Measurements from ENCODE around the gene SPPL2B. TPM values are rescaled to one million over a fixed set of nuclear protein-coding genes. Genes with fewer than 3 reads are reported as not detected.
A peak's percentile ranks its signal among the peaks of the same experiment; 100 is the strongest.

The SPPL2B gene
- polyA plus RNA-seq, 10 donors, result 18.7 to 52.0 (median 35.8) TPM

DNA sequence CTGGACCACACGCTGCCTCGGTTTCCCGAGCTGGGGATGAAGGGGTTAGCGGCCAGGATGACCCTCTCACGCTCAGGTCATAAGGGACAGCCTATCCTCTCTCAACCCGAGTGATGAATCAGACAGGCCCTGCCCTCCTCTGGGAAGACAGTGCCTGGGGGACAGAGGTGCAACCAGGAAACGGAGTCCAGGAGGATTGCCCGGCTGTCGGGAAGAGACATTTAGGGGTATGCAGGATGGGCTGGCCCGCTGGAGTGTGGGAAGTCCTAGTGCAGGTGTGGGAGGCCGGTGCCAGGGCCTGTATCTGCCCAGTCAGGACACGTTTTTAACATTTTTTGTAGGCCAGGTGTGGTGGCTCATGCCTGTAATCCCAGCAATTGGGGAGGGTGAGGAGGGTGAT, 8.4 kb upstream of the SPPL2B start:
- DNase-seq, result no peak

DNA sequence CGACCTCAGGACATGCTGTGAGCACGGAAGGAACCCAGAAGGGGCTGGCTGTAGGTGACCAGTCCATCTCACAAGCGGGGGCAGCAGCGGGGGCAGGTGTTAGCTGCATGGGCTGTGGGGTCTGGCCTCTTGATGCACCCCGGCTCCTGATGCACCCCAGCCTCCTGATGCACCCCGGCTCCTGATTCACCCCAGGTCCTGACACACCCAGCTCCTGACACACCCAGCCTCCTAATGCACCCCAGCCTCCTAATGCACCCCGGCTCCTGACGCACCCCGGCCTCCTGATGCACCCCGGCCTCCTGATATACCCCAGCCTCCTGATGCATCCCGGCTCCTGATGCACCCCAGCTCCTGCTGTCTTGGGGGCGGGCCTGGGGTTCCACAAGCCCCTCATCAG, 7.5 kb upstream of the SPPL2B start:
- DNase-seq, result no peak

DNA sequence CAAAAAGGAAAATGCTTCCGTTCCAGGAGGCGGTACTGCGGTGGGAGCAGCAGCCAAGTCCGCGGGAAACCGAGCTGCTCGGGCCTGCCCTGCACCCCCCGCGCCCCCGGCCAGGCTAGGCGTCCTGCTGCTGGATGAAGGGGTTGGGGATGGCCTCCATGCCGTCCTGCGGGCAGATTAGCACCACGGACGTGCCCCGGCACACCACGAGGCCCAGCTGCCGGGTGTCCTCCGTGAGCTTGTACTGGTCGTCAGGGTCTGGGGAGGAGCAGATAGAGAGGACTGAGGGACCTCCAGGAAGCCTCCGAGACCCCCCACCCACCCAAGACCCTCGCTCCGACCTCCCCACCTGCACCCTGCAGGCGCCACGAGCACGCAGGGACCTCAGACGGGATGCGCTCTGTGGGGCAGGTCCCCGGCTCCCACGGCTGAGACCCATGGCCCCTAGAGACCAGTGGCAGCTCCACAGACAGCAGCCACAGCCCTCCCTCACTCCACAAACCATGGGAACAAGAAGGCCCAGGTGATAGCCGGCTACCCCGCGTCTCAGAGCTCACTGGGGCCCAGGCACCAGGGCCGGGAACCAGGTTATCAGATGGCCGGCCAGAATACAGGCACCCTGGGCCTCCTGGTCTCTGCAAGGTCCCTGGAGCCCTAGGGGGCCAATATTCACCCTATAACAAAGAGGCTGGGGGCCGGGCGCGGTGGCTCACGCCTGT, 6.8 kb upstream of the SPPL2B start:
- no peak for DNase-seq

DNA sequence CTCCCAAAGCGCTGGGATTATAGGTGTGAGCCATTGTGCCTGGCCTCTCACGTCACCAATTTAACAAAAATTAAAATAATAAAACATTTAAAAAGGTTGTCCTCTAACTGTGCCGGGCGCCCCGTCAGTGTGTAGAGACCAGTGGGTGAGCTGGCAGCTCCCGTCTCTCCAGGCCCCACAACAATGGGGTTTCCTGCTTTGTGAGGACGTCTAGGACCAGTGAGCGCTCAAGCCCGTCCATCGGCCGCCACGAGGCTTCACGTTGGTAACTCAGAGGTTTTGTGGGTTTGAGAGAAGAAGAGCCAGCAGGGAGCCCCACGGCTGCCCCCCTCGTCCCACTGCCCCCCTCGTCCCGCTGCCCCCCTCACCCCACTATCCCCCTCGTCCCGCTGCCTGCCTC, 4.8 kb upstream of the SPPL2B start:
- no peak for DNase-seq

DNA sequence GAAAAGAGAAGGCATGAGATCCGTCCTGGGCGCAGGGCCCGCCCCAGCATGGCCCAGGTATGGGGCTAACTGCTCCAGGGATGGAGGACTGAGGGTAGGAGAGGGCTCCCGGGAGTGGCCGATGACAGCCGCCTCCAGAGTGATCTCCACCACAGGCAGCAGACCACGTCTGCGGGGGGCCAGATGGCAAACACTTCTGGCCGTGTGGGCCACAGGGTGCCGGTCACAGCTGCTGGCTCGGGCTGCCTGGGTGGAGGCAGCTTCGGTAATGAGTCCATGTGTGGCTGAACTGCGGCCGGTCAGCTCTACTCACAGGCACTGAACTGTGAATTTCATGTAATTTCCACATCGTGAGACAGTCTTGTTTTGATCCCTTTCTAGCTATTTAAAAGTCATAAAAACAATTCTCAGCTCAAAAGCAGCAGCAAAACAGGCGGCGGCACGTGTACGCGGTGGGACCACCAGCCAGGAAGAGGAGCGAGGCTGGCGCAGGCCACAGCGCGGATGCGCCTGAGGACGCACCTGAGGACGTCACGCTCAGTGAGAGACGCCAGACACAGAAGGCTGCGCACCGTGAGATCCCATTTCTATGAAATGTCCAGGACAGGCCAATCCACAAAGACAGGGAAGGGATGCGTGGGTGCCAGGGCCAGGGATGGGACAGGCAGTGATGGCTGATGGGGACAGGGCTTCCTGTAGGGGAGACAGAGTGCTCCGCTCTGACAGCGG, 4.1 kb upstream of the SPPL2B start:
- no peak for DNase-seq

DNA sequence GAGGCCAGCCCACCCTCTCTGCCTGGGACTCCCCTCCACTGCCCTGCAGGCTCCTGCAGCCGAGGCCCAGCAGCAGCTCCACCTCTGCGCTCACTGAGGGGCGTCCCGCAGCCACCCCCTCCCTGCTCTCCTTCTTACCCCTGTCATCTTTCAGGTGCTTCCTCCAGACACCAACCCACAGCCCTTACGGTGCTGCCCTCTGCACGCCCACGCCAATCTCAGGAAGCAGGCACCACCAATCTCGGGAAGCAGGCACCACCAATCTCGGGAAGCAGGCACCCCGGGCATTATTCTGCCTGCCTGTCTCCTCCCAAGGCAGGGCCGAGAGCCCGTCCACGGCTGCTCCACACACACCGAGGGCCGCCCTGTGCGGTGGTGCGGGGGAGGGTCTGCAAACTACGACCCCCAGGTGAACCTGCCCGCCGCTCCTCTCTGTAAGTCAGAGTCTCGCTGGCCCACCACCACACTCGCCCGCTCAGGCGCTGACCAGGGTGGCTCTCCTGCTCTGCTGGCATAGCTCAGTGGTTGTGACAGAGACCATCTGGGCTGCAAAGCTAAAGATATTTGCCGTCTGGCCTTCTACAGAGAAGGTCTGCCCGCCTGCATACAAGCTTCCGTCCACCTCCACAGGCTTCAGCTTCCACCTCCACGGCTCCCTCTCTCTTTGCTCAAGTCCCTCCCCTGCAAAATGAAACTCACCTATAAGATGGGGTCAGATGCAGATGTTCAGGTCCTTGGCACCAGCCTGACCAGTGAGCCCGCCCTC, 3.0 kb upstream of the SPPL2B start:
- no peak for DNase-seq

DNA sequence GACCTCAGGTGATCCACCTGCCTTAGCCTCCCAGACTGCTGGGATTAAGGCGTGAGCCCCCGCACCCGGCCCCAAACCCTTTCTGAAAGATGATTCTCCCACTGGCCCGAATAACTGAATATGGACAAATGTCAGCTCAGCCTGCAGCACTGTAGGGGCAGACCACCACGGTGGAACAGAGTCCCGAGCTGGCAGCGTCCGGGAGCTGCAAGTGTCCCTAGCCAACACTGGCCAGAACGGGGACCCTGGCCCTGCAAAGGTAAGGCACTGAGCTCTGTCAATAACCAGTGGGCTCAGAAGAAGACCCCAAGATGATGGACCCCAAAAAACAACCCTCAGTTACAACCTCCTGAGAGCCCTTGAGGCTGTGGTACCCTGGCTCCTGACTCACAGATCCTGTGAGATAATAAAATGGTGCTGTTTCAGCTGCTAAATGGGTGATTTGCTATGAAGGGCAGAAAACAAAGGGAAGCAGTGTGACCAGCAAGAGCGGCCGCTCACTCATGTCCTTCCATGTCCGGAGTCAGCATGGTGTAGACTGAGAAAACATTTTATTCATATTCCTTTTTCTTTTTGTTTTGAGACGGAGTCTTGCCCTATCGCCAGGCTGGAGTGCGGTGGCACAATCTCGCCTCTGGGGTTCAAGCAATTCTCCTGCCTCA, 1.7 kb upstream of the SPPL2B start:
- no peak for DNase-seq

DNA sequence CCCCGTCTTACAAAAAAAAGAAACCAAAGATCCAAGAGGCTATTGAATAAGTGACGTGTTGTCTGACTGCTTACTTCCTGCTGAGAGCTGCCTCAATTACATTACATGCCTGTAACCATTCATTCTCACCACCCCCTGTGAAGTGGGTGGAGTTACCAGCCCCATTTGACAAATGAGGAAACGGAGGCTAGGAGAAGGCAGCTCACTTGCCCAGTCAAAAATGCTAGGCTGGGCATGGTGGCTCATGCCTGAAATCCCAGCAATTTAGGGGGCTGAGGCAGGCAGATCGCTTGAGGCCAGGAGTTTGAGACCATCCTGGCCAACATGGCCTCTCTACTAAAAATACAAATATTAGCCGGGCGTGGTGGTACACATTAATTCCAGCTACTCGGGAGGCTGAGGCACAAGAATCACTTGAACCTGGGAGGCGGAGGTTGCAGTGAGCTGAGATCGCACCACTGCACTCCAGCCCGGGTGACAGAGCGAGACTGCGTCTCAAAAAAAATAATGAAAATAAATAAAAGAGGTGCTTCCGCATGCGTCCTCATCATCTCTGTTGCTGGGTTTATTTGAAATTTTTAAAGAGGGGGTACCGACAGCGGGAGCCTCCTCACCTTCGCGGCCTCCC, 597 bp upstream of the SPPL2B start:
- peak in 2 of 3 donors; percentile 51 to 73 for DNase-seq

DNA sequence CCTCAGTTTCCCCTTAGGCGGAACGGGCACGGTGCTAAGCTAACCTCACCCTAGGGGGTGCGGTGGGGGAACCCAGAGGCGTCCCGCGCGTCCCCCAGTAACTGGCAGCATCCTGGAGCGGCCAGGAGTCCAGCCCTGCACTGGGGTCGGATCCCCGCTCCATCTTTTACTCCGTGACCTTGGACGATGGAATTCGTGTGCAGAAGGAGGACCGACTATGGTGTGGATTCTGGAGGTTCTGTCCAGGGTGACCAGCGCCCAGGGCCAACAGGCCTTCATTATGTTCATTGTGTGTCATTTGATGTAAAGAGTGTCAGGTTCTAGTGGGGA, 630 bp downstream of the SPPL2B start:
- no peak for DNase-seq

DNA sequence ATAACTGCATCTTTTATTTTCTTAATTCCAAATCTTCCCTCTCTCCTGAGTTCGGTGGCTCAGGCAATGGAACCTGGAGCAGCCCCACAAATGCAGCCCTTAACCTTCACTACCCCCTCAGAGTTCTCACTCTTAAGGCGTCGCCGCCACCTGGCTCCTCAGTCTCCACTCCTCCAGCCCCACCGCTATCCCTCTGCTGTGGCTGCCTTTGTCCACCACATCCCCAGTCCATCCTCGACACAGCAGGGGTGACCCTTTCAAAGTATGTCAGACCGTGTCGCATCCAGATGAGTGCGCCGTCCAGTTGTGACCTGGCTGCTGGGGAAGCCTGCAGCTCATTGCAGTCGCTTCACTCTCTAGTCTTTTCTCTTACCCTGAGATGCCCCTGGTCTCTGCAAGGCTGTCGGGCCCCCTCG, 1.0 kb downstream of the SPPL2B start:
- DNase-seq, result no peak

DNA sequence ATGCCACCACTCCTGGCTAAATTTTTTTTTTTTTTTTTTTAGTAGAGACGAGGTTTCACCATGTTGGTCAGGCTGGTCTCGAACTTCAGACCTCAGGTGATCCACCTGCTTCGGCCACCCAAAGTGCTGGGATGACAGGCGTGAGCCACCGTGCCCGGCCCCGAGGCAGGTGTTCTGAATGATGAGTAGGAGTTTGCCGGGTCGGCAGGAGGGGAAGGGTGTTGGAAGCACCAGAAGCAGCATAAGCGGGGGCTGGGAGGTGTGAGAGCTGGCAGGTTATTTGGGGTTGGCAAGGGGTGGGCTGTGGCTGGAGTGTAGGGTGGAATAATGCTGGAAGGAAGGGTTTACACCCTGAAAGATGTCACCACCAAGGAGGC, 1.8 kb downstream of the SPPL2B start:
- DNase-seq, result no peak

DNA sequence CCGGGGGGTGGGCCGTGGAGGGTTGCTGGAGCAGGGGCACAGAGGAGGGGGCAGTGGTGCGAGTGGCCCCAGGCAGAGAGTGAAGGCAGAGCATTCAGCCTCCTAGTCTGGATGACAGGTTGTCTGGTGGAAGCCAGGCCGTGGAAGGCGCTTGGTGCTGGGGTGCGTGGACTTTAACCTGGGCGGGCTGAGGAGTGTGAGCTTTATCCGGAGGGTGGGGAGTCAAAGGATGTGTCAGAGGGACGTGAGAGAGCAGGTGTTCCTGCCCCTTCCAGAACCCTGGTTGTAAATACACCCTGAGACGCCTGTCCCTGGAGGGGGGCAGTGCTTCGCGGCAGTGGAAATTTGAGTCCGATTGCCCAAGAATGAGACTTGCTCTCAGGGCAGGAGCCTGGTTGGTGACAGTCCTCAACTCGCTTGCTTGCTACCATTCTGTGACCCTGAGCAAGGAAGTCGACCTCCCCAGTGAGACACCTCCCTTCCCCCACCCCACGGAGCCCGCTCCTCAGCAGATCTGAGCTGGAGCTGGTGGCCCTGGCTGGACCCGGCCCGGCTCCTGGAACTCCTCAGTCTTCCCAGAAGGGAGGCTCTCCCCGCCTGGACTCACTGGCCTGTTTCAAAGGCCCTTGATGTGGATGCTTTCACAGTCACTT, 2.3 kb downstream of the SPPL2B start:
- no peak for DNase-seq

DNA sequence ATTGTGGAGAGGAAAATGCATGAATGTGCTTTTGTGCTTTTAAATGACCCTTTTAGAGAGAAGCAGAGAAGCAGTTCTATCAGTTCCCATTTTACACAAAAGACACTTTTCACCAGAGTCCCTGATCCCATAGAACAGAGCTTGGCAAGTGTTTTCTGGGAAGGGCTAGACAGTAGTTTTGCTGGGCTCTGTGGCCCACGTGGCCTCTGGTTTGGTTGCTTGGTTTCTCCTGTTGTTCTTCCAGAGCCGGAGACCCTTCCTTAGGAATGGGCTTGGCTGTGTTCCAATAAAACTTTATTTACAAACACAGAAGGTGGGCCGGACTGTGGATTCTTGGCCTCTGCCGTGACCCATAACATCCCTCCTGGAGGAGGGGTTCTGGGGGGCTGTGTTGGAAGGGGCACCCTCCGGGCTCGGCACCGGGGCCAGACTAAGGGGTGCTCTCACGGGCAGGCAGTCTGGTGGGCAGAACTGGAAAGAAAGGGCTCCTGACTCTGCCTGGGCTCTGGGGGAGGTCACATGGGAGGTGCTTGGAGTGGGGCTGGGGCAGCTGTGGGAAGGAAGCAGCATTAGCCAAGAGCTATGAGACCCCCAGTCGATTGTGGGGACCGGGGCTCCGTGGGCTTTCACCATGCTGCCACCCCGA, 3.2 kb downstream of the SPPL2B start:
- no peak for DNase-seq

DNA sequence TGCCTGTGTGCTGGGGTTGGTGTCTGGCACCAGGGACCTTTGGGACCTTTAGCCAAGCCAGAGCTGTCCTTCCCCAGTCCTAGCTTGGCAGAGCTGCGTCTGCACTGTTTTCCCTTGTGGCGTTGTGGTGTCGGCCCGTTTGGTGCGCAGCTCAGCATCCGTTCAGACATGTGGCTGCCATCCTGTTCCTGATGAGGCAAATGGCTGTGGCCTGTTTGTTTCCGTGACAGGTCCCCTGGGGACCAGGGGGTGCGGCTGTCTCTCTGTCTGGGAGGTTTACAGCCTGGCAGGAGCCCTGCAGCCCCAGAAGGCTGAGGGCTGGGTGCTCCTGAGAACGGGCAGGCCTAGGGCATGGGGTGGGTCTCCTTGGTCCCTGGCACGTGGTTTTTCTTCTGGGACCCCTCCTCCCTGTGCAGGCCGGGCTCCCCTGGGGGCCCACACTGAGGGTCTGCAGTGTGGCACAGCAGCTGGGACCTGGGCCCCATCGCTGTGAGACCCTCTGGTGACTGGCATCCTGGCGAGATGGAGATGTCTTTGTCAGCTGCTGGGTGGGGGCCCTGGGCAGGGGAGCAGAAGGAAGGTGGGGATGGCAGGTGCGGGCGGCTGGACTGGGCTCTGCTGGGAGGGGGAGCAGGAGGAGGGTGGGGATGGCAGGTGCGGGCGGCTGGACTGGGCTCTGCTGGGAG, 4.0 kb downstream of the SPPL2B start:
- DNase-seq, result peak in 1 of 3 donors; percentile 55

DNA sequence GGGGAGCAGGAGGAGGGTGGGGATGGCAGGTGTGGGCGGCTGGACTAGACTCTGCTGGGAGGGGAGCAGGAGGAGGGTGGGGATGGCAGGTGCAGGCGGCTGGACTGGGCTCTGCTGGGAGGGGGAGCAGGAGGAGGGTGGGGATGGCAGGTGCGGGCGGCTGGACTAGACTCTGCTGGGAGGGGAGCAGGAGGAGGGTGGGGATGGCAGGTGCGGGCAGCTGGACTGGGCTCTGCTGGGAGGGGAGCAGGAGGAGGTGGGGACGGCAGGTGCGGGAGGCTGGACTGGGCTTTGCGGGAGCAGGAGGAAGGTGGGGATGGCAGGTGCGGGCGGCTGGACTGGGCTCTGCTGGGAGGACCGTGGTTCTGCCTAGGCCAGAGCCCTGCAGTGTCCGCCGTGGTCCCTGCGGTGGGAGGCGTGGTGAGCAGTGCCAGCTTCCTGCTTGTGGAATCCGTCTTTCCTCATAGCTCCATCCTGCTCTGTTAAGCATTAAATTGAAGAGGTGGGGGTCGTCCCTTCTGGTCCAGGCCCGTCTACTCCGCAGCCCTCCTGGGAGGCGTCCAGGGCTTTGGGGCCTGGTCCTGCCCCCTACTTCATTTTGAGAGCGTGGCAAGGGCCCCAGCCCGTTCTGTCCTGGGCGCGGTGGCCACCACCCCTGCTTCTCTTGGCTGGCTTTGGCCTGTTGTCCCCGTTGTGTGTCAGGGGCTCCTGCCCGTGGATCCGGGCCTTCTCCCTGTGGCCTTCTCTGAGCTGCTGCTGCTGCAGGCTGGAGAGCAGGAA, 4.7 kb downstream of the SPPL2B start:
- peak in 2 of 3 donors; percentile 33 to 53 for DNase-seq

DNA sequence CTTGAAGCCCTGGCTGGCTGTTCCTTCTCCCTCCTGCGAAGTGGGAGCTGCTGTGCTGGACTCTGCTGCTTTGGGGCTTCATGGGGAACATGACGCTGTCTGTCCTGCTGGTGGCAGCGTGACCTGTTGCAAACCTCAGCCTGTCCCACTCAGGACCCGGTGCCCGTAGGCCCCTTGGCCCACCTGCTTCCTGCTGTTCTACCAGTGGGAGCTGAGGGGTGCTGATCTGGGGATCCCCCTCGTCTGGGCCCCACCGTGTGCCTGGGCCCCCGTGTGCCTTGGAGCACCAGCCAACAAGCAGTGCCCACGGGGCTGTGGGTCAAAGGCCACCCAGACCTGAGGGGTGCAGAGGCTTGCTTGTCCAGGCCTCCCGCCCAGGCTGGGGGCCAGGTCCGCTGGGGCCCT, 5.3 kb downstream of the SPPL2B start:
- DNase-seq, result no peak

DNA sequence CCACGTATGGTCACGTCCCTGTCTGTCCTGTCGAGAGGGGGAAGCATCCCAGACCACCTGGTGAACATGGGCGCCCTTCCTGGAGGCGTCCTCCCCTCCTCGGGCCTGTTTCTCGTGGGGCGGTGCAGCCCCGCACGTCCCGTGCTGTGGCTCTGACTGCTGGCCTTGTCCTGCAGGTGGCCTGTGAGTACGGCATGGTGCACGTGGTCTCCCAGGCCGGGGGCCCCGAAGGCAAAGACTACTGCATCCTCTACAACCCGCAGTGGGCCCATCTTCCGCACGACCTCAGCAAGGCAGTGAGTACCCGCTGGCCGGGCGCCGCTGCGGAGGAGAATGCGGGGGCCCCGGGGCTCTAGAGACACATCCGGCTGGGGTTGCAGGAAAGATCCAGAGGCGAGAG, 5.9 kb downstream of the SPPL2B start:
- no peak for DNase-seq

DNA sequence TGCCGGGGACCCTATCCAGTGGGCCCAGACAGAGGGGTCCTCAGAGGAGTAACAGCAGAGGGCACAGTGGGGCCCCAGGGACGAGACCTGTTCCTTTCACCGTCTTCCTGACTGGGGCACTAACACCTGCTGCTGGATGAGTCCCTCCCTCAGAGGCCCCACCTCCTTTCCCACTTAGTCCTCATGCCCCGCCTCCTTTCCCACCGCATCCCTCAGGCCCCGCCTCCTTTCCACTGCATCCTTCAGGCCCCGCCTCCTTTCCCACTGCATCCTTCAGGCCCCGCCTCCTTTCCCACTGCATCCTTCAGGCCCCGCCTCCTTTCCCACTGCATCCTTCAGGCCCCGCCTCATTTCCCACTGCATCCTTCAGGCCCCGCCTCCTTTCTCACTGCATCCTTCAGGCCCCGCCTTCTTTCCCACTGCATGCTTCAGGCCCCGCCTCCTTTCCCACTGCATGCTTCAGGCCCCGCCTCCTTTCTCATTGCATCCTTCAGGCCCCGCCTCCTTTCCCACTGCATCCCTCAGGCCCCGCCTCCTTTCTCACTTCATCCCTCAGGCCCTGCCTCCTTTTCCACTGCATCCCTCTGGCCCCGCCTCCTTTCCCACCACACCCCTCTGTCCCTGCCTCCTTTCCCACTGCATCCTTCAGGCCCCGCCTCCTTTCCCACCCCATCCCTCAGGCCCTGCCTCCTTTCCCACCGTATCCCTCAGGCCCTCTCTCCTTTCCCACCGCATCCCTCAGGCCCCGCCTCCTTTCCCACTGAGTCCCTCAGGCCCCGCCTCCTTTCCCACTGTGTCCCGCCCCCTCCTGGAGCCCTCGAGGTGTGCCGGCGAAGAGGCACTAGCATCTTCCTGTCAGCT, 6.7 kb downstream of the SPPL2B start:
- DNase-seq, result no peak
